K562 (cell line): ENCODE measurements around the gene MAP3K19. TPM values are rescaled to one million over a fixed set of nuclear protein-coding genes. Genes with fewer than 3 reads are reported as not detected.

Source experiments
- ARID2 ChIP-seq: fragments of 450-650 bp; IDR thresholded peaks from 2 replicates; pipeline ENCODE4 v1.6.1; 2017; ENCODE audit warnings: antibody characterized with exemption, mild to moderate bottlenecking
- ETV5 ChIP-seq: sonication (generic); formaldehyde crosslinking; IDR thresholded peaks from 2 replicates; pipeline ENCODE4 v1.4.0; 2020; ENCODE audit warnings: low read depth, mild to moderate bottlenecking, missing genetic modification reagents
- NR1H2 ChIP-seq: sonication (generic); formaldehyde crosslinking; IDR thresholded peaks from 2 replicates; pipeline ENCODE4 v1.4.0; 2020; ENCODE audit warnings: mild to moderate bottlenecking, missing genetic modification reagents
- RAD51 ChIP-seq: fragments of 450-650 bp; IDR thresholded peaks from 2 replicates; pipeline ENCODE4 v1.7.1; 2016; ENCODE audit warnings: low read depth, mild to moderate bottlenecking, borderline replicate concordance
- RB1 ChIP-seq: fragments of 450-650 bp; IDR thresholded peaks from 2 replicates; pipeline ENCODE4 v1.6.1; 2017; ENCODE audit warnings: low read depth, mild to moderate bottlenecking
- SNIP1 ChIP-seq: fragments of 450-650 bp; IDR thresholded peaks from 2 replicates; pipeline ENCODE4 v1.7.1; 2017; ENCODE audit warnings: low read depth, mild to moderate bottlenecking
- STAG1 ChIP-seq: sonication (generic); formaldehyde crosslinking; IDR thresholded peaks from 2 replicates; pipeline ENCODE4 v1.5.0; 2020; ENCODE audit warnings: missing genetic modification reagents, borderline replicate concordance
- TCF7L2 ChIP-seq: fragments of 150-350 bp; IDR thresholded peaks from 2 replicates; pipeline ENCODE4 v1.6.1; 2016; ENCODE audit warnings: low read depth, mild to moderate bottlenecking, low read length, moderate library complexity
- TSHZ1 ChIP-seq: fragments of 250-450 bp; sonication (Bioruptor Pico); IDR thresholded peaks from 2 replicates; pipeline ENCODE4 v1.4.0; 2020; ENCODE audit warnings: mild to moderate bottlenecking, moderate library complexity
- ZNF280A ChIP-seq: fragments of 450-650 bp; IDR thresholded peaks from 2 replicates; pipeline ENCODE4 v1.6.1; 2018; ENCODE audit warnings: mild to moderate bottlenecking, low read depth; ENCODE audit not compliant: partially characterized antibody
- polyA plus RNA-seq, 8 experiments: library from polyadenylated mRNA; depleted of rRNA in 4 of 8; stranded (reverse) in 5 of 8; unstranded in 3 of 8; fragments of >200 nt; fragmentation: Nextera tagmentation in 2 of 8; fragmentation: Illumina TruSeq in 1 of 8; extraction: Ambion mirVana in 2 of 8; extraction: Trizol in 1 of 8; gene quantifications; 2 replicates each; pipeline versions ENCODE4 v1.2.1 to v1.2.3, GENCODE V29; 2011 to 2014; ENCODE audit warnings: inconsistent platforms in 1 of 8, missing spikeins in 1 of 8
- total RNA-seq, 7 experiments: library from RNA; depleted of rRNA in 6 of 7; stranded (reverse); fragments of >200 nt in 6 of 7; fragmentation: Illumina TruSeq in 2 of 7; extraction: Trizol in 2 of 7; gene quantifications; 2 replicates each; pipeline versions ENCODE4 v1.2.1 to v1.2.3, GENCODE V29; 2011 to 2021; ENCODE audit warnings: low replicate concordance in 1 of 7
- TF ChIP-seq, protein P1 (sequence below), 3 experiments: fragments of 200-800 bp in 1 of 3; fragments of 250-450 bp in 1 of 3; fragments of 450-650 bp in 1 of 3; sonication (Bioruptor Pico) in 1 of 3; sonication (Bioruptor generic) in 1 of 3; formaldehyde crosslinking in 1 of 3; IDR thresholded peaks; 2 replicates each; pipeline versions ENCODE4 v1.6.1 to v1.8.0; 2016 to 2022; ENCODE audit warnings: mild to moderate bottlenecking in 2 of 3, missing genetic modification characterization in 2 of 3, missing compliant biosample characterization in 1 of 3, moderate library complexity in 1 of 3
- TF ChIP-seq, protein P2 (sequence below): fragments of 250-450 bp; sonication (Bioruptor Pico); IDR thresholded peaks from 2 replicates; pipeline ENCODE4 v1.5.0; 2021; ENCODE audit warnings: mild to moderate bottlenecking, borderline replicate concordance
- TF ChIP-seq, protein P3 (sequence below), 2 experiments: fragments of 450-650 bp in 1 of 2; sonication (generic) in 1 of 2; formaldehyde crosslinking in 1 of 2; IDR thresholded peaks in 1 of 2; conservative IDR thresholded peaks in 1 of 2; 2 replicates each; pipeline versions ENCODE4 v1.6.1 to v1.8.1; 2016 to 2023; ENCODE audit warnings: mild to moderate bottlenecking in 2 of 2, moderate library complexity in 2 of 2, inconsistent platforms in 1 of 2, missing genetic modification reagents in 1 of 2

MAP3K19 gene
- total and polyA plus RNA-seq, 9 of the 15 experiments (the other 6 are each of a cell fraction or from before 2014, with no cell fraction given), result 0.29 TPM; not detected in 8

DNA sequence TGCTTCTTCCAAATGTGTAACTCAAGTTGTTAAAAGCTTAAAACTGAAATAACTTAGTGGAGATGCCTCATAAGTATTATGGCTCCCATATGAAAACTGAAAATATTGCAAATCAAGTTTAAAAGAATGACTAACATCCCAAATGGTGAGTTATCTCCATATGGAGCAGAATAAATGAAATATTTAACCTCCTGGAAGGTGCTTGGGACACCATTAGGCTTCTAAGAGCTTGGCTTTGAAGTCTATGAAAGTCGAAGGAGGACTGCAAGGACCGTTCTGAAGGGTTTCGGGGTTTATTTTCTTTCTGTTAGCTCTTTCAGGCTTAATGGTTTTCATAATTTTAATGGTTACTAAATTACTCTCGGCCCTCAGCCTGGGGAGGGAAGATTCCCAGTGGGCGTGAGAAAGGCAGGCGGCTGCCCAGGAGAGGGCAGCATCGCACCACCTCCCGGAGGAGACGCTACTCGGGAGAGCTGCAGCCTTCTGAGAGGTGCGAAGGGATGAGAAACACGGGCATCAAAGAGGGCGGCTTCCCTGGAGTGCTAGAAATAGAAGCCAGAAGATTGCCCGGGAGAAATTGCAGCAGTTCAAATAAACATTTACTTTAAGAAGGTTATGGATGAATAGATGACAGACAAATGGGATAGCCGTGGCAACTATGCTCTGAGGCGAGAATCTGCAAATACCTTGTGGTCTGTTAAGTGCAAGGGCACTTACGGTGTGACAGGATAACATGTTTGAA lies 43.1 kb downstream of the MAP3K19 start (continued):
- TF ChIP-seq, protein P1, sequence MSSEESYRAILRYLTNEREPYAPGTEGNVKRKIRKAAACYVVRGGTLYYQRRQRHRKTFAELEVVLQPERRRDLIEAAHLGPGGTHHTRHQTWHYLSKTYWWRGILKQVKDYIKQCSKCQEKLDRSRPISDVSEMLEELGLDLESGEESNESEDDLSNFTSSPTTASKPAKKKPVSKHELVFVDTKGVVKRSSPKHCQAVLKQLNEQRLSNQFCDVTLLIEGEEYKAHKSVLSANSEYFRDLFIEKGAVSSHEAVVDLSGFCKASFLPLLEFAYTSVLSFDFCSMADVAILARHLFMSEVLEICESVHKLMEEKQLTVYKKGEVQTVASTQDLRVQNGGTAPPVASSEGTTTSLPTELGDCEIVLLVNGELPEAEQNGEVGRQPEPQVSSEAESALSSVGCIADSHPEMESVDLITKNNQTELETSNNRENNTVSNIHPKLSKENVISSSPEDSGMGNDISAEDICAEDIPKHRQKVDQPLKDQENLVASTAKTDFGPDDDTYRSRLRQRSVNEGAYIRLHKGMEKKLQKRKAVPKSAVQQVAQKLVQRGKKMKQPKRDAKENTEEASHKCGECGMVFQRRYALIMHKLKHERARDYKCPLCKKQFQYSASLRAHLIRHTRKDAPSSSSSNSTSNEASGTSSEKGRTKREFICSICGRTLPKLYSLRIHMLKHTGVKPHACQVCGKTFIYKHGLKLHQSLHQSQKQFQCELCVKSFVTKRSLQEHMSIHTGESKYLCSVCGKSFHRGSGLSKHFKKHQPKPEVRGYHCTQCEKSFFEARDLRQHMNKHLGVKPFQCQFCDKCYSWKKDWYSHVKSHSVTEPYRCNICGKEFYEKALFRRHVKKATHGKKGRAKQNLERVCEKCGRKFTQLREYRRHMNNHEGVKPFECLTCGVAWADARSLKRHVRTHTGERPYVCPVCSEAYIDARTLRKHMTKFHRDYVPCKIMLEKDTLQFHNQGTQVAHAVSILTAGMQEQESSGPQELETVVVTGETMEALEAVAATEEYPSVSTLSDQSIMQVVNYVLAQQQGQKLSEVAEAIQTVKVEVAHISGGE (CRISPR knock-in tag; IDR thresholded peaks at IDR 0.05), result no peak
- TF ChIP-seq RAD51, result no peak
- no peak for TF ChIP-seq SNIP1
- TF ChIP-seq ETV5 (CRISPR knock-in tag), result 0 out of 2 replicates have a peak, but pooled peaks have one; percentile 32
- peak; percentile 90 for TF ChIP-seq STAG1 (CRISPR knock-in tag)
- peak; percentile 81; the same call in 1 of the 2 replicates for TF ChIP-seq ARID2
- TF ChIP-seq TSHZ1 (CRISPR knock-in tag), result no peak
- peak; percentile 29; the same call in 1 of the 2 replicates for TF ChIP-seq RB1
- TF ChIP-seq, protein P2, sequence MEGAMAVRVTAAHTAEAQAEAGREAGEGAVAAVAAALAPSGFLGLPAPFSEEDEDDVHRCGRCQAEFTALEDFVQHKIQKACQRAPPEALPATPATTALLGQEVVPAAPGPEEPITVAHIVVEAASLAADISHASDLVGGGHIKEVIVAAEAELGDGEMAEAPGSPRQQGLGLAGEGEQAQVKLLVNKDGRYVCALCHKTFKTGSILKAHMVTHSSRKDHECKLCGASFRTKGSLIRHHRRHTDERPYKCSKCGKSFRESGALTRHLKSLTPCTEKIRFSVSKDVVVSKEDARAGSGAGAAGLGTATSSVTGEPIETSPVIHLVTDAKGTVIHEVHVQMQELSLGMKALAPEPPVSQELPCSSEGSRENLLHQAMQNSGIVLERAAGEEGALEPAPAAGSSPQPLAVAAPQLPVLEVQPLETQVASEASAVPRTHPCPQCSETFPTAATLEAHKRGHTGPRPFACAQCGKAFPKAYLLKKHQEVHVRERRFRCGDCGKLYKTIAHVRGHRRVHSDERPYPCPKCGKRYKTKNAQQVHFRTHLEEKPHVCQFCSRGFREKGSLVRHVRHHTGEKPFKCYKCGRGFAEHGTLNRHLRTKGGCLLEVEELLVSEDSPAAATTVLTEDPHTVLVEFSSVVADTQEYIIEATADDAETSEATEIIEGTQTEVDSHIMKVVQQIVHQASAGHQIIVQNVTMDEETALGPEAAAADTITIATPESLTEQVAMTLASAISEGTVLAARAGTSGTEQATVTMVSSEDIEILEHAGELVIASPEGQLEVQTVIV (CRISPR knock-in tag), result no peak
- TF ChIP-seq NR1H2, result 0 out of 2 replicates have a peak, but pooled peaks have one; percentile 65
- peak; percentile 34; the same call in 1 of the 2 replicates for TF ChIP-seq TCF7L2
- no peak for TF ChIP-seq ZNF280A
- TF ChIP-seq, protein P3, sequence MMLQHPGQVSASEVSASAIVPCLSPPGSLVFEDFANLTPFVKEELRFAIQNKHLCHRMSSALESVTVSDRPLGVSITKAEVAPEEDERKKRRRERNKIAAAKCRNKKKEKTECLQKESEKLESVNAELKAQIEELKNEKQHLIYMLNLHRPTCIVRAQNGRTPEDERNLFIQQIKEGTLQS (IDR thresholded peaks at IDR 0.05), result no peak
- TF ChIP-seq, protein P3 (CRISPR knock-in tag; conservative IDR thresholded peaks at IDR 0.05), result no peak
